H9 (cell line): Measurements from ENCODE around the gene SYNPO2L. TPM values are rescaled to one million over a fixed set of nuclear protein-coding genes. Genes with fewer than 3 reads are reported as not detected.
"Not testable (repeated sequence)": the region's sequence is repeated elsewhere in the genome, so short reads cannot be mapped to it uniquely, and the experiment has no call there.

ENCODE experiments used
- DNase-seq: peaks from one replicate; pipeline ENCODE4 v3.0.0-alpha.2; 2017
- H2AFZ ChIP-seq: one replicate; pipeline ENCODE4 v1.6.1; 2013; ENCODE audit warnings: mild to moderate bottlenecking, low read length, control low read depth, moderate library complexity
- H2AK5ac ChIP-seq: 2 replicates; pipeline ENCODE4 v1.6.1; 2013; ENCODE audit warnings: low read length, control low read depth, mixed read lengths; ENCODE audit not compliant: insufficient read length
- H2BK120ac ChIP-seq: one replicate; pipeline ENCODE4 v1.6.1; 2013; ENCODE audit warnings: low read depth, mild to moderate bottlenecking, low read length, control low read depth, inconsistent platforms; ENCODE audit not compliant: poor library complexity, severe bottlenecking
- H2BK12ac ChIP-seq: 2 replicates; pipeline ENCODE4 v1.6.1; 2013; ENCODE audit warnings: low read length, control low read depth, mixed read lengths, low read depth; ENCODE audit not compliant: insufficient read length
- H2BK15ac ChIP-seq: 2 replicates; pipeline ENCODE4 v1.6.1; 2013; ENCODE audit warnings: low read depth, low read length, control low read depth
- H2BK20ac ChIP-seq: one replicate; pipeline ENCODE4 v1.6.1; 2013; ENCODE audit warnings: low read depth, mild to moderate bottlenecking, low read length, control low read depth, inconsistent platforms; ENCODE audit not compliant: poor library complexity, severe bottlenecking
- H2BK5ac ChIP-seq: 2 replicates; pipeline ENCODE4 v1.6.1; 2013; ENCODE audit warnings: low read length, control low read depth, mixed read lengths; ENCODE audit not compliant: insufficient read length
- H3K14ac ChIP-seq: 2 replicates; pipeline ENCODE4 v1.6.1; 2013; ENCODE audit warnings: low read length, control low read depth; ENCODE audit not compliant: insufficient read depth
- H3K18ac ChIP-seq: 2 replicates; pipeline ENCODE4 v1.6.1; 2013; ENCODE audit warnings: low read depth, mild to moderate bottlenecking, mixed read lengths, low read length, control low read depth; ENCODE audit not compliant: insufficient read length
- H3K23ac ChIP-seq: 2 replicates; pipeline ENCODE4 v1.6.1; 2013; ENCODE audit warnings: low read length, control low read depth, mixed read lengths, low read depth; ENCODE audit not compliant: insufficient read length
- H3K23me2 ChIP-seq: 2 replicates; pipeline ENCODE4 v1.6.1; 2013; ENCODE audit warnings: low read depth, mild to moderate bottlenecking, mixed read lengths, low read length, control low read depth; ENCODE audit not compliant: insufficient read length, poor library complexity, severe bottlenecking
- H3K27ac ChIP-seq: 2 replicates; pipeline ENCODE4 v1.5.1; 2013; ENCODE audit warnings: low read length, control low read depth, mixed read lengths, low read depth; ENCODE audit not compliant: insufficient read length
- H3K27me3 ChIP-seq: 2 replicates; pipeline ENCODE4 v1.6.1; 2013; ENCODE audit warnings: low read length, control low read depth, inconsistent platforms; ENCODE audit not compliant: insufficient read depth
- H3K4ac ChIP-seq: 2 replicates; pipeline ENCODE4 v1.6.1; 2013; ENCODE audit warnings: low read depth, mild to moderate bottlenecking, control low read depth, inconsistent platforms, low read length, moderate library complexity
- H3K4me1 ChIP-seq: 2 replicates; pipeline ENCODE4 v1.6.1; 2013; ENCODE audit warnings: low read length, control low read depth, inconsistent platforms; ENCODE audit not compliant: insufficient read depth
- H3K4me2 ChIP-seq: 2 replicates; pipeline ENCODE4 v1.6.1; 2013; ENCODE audit warnings: low read length, control low read depth, mixed read lengths; ENCODE audit not compliant: insufficient read length, insufficient read depth
- H3K56ac ChIP-seq: 2 replicates; pipeline ENCODE4 v1.6.1; 2013; ENCODE audit warnings: low read depth, mild to moderate bottlenecking, mixed read lengths, low read length, control low read depth; ENCODE audit not compliant: insufficient read length
- H3K79me1 ChIP-seq: 2 replicates; pipeline ENCODE4 v1.6.1; 2013; ENCODE audit warnings: low read depth, mild to moderate bottlenecking, moderate library complexity, low read length, control low read depth, inconsistent platforms; ENCODE audit not compliant: insufficient read depth, poor library complexity, severe bottlenecking
- H3K79me2 ChIP-seq: 2 replicates; pipeline ENCODE4 v1.6.1; 2013; ENCODE audit warnings: low read length, control low read depth, inconsistent platforms; ENCODE audit not compliant: insufficient read depth
- H3K9ac ChIP-seq: 2 replicates; pipeline ENCODE4 v1.6.1; 2013; ENCODE audit warnings: low read length, control low read depth, mixed read lengths; ENCODE audit not compliant: insufficient read length; ENCODE audit errors: extremely low read depth
- H3K9me3 ChIP-seq: one replicate; pipeline ENCODE4 v1.6.1; 2013; ENCODE audit warnings: low read depth, low read length, inconsistent platforms; ENCODE audit not compliant: control insufficient read depth
- H3T11ph ChIP-seq: one replicate; pipeline ENCODE4 v1.6.1; 2013; ENCODE audit warnings: mild to moderate bottlenecking, low read length, control low read depth, inconsistent platforms
- H4K20me1 ChIP-seq: one replicate; pipeline ENCODE4 v1.6.1; 2013; ENCODE audit not compliant: control insufficient read depth, insufficient read length, insufficient read depth
- H4K5ac ChIP-seq: 2 replicates; pipeline ENCODE4 v1.6.1; 2013; ENCODE audit warnings: low read depth, mild to moderate bottlenecking, mixed read lengths, low read length, control low read depth; ENCODE audit not compliant: insufficient read length
- H4K8ac ChIP-seq: replicated peaks from 2 replicates; pipeline ENCODE4 v1.6.1; 2013; ENCODE audit warnings: low read length, control low read depth, mixed read lengths, low read depth; ENCODE audit not compliant: insufficient read length
- H4K91ac ChIP-seq: 2 replicates; pipeline ENCODE4 v1.6.1; 2013; ENCODE audit warnings: low read depth, mild to moderate bottlenecking, moderate library complexity, mixed read lengths, low read length, control low read depth; ENCODE audit not compliant: insufficient read length
- H3K27ac Mint-ChIP-seq, 3 experiments: 2 replicates in 2 of 3; 3 replicates in 1 of 3; pipeline ENCODE4 v1.8.0; 2020 to 2021; ENCODE audit warnings: mixed read lengths in 3 of 3, mild to moderate bottlenecking in 1 of 3, moderate library complexity in 1 of 3
- H3K27me3 Mint-ChIP-seq: 2 replicates; pipeline ENCODE4 v1.8.0; 2021; ENCODE audit warnings: low read depth, mild to moderate bottlenecking, moderate library complexity, mixed read lengths
- H3K36me3 Mint-ChIP-seq, 3 experiments: 2 replicates in 2 of 3; 3 replicates in 1 of 3; pipeline ENCODE4 v1.8.0; 2020 to 2021; ENCODE audit warnings: low read depth in 3 of 3, mixed read lengths in 3 of 3; ENCODE audit not compliant: insufficient read depth in 1 of 3
- H3K4me1 Mint-ChIP-seq, 2 experiments: 2 replicates each; pipeline ENCODE4 v1.8.0; 2020; ENCODE audit warnings: mixed read lengths in 2 of 2
- H3K4me3 Mint-ChIP-seq, 2 experiments: 2 replicates in 1 of 2; 3 replicates in 1 of 2; pipeline ENCODE4 v1.8.0; 2020 to 2021; ENCODE audit warnings: mild to moderate bottlenecking in 2 of 2, mixed read lengths in 2 of 2, moderate library complexity in 1 of 2
- H3K9me3 Mint-ChIP-seq, 2 experiments: 2 replicates in 1 of 2; 3 replicates in 1 of 2; pipeline ENCODE4 v1.8.0; 2020; ENCODE audit warnings: mild to moderate bottlenecking in 2 of 2, mixed read lengths in 2 of 2, moderate library complexity in 1 of 2
- WGBS: extraction: QIAGEN DNeasy Blood & Tissue Kit; methylation state at CpG from one replicate; pipeline ENCODE4 v1.1.7; 2013; ENCODE audit warnings: missing lambda C conversion rate, low lambda C conversion rate, mixed read lengths; ENCODE audit not compliant: insufficient read length; ENCODE audit errors: extremely low coverage; 5-methylcytosine and 5-hydroxymethylcytosine counted together
- total RNA-seq: library from RNA; stranded (reverse); gene quantifications from 2 replicates; pipeline ENCODE4 v1.2.1, GENCODE V29; 2021

SYNPO2L gene
- total RNA-seq, 1 experiment from 2014 or later: 0.11 TPM

- H3K27ac ChIP-seq, H3K9me3 ChIP-seq, H2BK5ac ChIP-seq, H3K4me3 Mint-ChIP-seq, H3K27me3 ChIP-seq, H2AFZ ChIP-seq, H3K4ac ChIP-seq, H2BK15ac ChIP-seq, H3K9ac ChIP-seq, H3K4me1 Mint-ChIP-seq, H2BK20ac ChIP-seq, H3K14ac ChIP-seq, H4K91ac ChIP-seq, H3K4me1 ChIP-seq, H3K23ac ChIP-seq, H3K56ac ChIP-seq, H4K5ac ChIP-seq, H2BK120ac ChIP-seq, H3K4me2 ChIP-seq, H2BK12ac ChIP-seq, H4K20me1 ChIP-seq, H3K23me2 ChIP-seq, H3K36me3 Mint-ChIP-seq, H3K79me2 ChIP-seq, H2AK5ac ChIP-seq, H3K27ac Mint-ChIP-seq, H3K79me1 ChIP-seq, H4K8ac ChIP-seq, DNase-seq, H3K18ac ChIP-seq, H3K9me3 Mint-ChIP-seq, H3T11ph ChIP-seq, H3K27me3 Mint-ChIP-seq: not testable (repeated sequence)
- no CpG with 5 or more reads among the region's 2 CpGs for WGBS
These were observed 43.0 kb upstream of the SYNPO2L start for GRCh38 chr10:73698819-73699218.

GRCh38 chr10:73697675-73698159 lies 41.9 kb upstream of the SYNPO2L start, which contains the start of gene AGAP5:
TSS of gene AGAP5 (minus strand) at chr10:73698109. CDS start at chr10:73697755, 354 bp downstream.
- DNase-seq, H3K9ac ChIP-seq, H3K27ac ChIP-seq, H3K9me3 Mint-ChIP-seq, H3K27me3 Mint-ChIP-seq, H3K4me1 Mint-ChIP-seq, H3T11ph ChIP-seq, H3K4ac ChIP-seq, H3K79me1 ChIP-seq, H3K9me3 ChIP-seq, H4K20me1 ChIP-seq, H3K18ac ChIP-seq, H4K91ac ChIP-seq, H3K27ac Mint-ChIP-seq, H2BK12ac ChIP-seq, H3K4me2 ChIP-seq, H3K4me1 ChIP-seq, H3K36me3 Mint-ChIP-seq, H4K5ac ChIP-seq, H2AK5ac ChIP-seq, H2BK15ac ChIP-seq, H2BK120ac ChIP-seq, H4K8ac ChIP-seq, H2BK5ac ChIP-seq, H3K56ac ChIP-seq, H2BK20ac ChIP-seq, H3K79me2 ChIP-seq, H3K4me3 Mint-ChIP-seq, H3K23me2 ChIP-seq, H3K27me3 ChIP-seq, H3K14ac ChIP-seq, H3K23ac ChIP-seq, H2AFZ ChIP-seq: not testable (repeated sequence)
- no CpG with 5 or more reads among the region's 16 CpGs for WGBS
